IMR-90 (cell line): ENCODE results near the gene TRMT2A. TPM values are rescaled to one million over a fixed set of nuclear protein-coding genes. Genes with fewer than 3 reads are reported as not detected.

ENCODE experiments used
- ATAC-seq: fragments of 200-7000 bp; cut with Tn5 transposase; 2 replicates; pipeline ENCODE4 v1.9.1; 2020; ENCODE audit warnings: low read depth, mild to moderate bottlenecking, moderate library complexity
- BruUV-seq: library from RNA; stranded (reverse); fragments of 400-500 nt; replicated peaks from 2 replicates; lab custom pipeline; 2021; lab: Mats Ljungman, UMichigan
- CTCF ChIA-PET: fragments of 300-600 bp; formaldehyde crosslinking; extraction: SDS; loops from one replicate; lab custom pipeline; 2021; ENCODE audit warnings: antibody characterized with exemption; lab: Yijun Ruan, JAX
- POLR2A ChIA-PET: fragments of 300-600 bp; sonication (Branson Sonifier 250); formaldehyde crosslinking; loops from one replicate; lab custom pipeline; 2022; ENCODE audit warnings: antibody characterized with exemption; ENCODE audit not compliant: unreplicated experiment; lab: Charles Lee
- DNase-seq: peaks from one replicate; pipeline ENCODE4 v3.0.0; 2013
- H2AFZ ChIP-seq: replicated peaks from 2 replicates; pipeline ENCODE3; 2013; ENCODE audit warnings: low read length, mild to moderate bottlenecking; ENCODE audit not compliant: poor library complexity
- H2AK5ac ChIP-seq: 2 replicates; pipeline ENCODE4 v1.6.1; 2013; ENCODE audit warnings: low read depth, low read length, inconsistent platforms
- H2AK9ac ChIP-seq: replicated peaks from 2 replicates; pipeline ENCODE3; 2013; ENCODE audit warnings: mild to moderate bottlenecking, low read depth, low read length, moderate library complexity; ENCODE audit not compliant: poor library complexity
- H2BK120ac ChIP-seq: 2 replicates; pipeline ENCODE4 v1.6.1; 2013; ENCODE audit warnings: low read depth, low read length, inconsistent platforms
- H2BK15ac ChIP-seq: 3 replicates; pipeline ENCODE4 v1.6.1; 2013; ENCODE audit warnings: low read depth, low read length, inconsistent platforms
- H2BK20ac ChIP-seq: 2 replicates; pipeline ENCODE4 v1.6.1; 2013; ENCODE audit warnings: low read depth, mild to moderate bottlenecking, inconsistent platforms, low read length, moderate library complexity
- H2BK5ac ChIP-seq: 2 replicates; pipeline ENCODE4 v1.6.1; 2013; ENCODE audit warnings: mild to moderate bottlenecking, low read depth, low read length, inconsistent platforms; ENCODE audit not compliant: poor library complexity, severe bottlenecking
- H3K14ac ChIP-seq: replicated peaks from 2 replicates; pipeline ENCODE4 v1.6.1; 2013; ENCODE audit warnings: low read depth, low read length, inconsistent platforms
- H3K18ac ChIP-seq: 2 replicates; pipeline ENCODE4 v1.6.1; 2013; ENCODE audit warnings: low read depth, low read length, control low read depth
- H3K23ac ChIP-seq: 2 replicates; pipeline ENCODE4 v1.6.1; 2013; ENCODE audit warnings: low read depth, low read length, inconsistent platforms
- H3K27ac ChIP-seq: 2 replicates; pipeline ENCODE4 v1.5.1; 2013; ENCODE audit warnings: mild to moderate bottlenecking, control low read depth, low read length; ENCODE audit not compliant: insufficient read depth
- H3K27me3 ChIP-seq: 2 replicates; pipeline ENCODE4 v1.6.1; 2013; ENCODE audit warnings: low read length; ENCODE audit not compliant: control insufficient read depth, insufficient read depth
- H3K36me3 ChIP-seq: 2 replicates; pipeline ENCODE4 v1.6.1; 2013; ENCODE audit warnings: low read length, mixed read lengths; ENCODE audit not compliant: control insufficient read depth, insufficient read depth
- H3K4ac ChIP-seq: 2 replicates; pipeline ENCODE4 v1.6.1; 2013; ENCODE audit warnings: low read depth, low read length, inconsistent platforms
- H3K4me1 ChIP-seq: 2 replicates; pipeline ENCODE4 v1.6.1; 2013; ENCODE audit warnings: low read length, mixed read lengths; ENCODE audit not compliant: control insufficient read depth, insufficient read depth
- H3K4me2 ChIP-seq: 2 replicates; pipeline ENCODE4 v1.6.1; 2013; ENCODE audit warnings: low read depth, mild to moderate bottlenecking, control low read depth, low read length, moderate library complexity
- H3K4me3 ChIP-seq: 2 replicates; pipeline ENCODE4 v1.5.1; 2013; ENCODE audit warnings: low read depth, mild to moderate bottlenecking, control low read depth, low read length, moderate library complexity; ENCODE audit not compliant: insufficient read depth
- H3K56ac ChIP-seq: 2 replicates; pipeline ENCODE4 v1.6.1; 2013; ENCODE audit warnings: low read length, inconsistent platforms; ENCODE audit not compliant: insufficient read depth; ENCODE audit errors: extremely low read depth
- H3K79me1 ChIP-seq, 2 experiments: 2 replicates each; pipeline ENCODE4 v1.6.1; 2013; ENCODE audit warnings: low read length in 2 of 2, inconsistent platforms in 1 of 2, low read depth in 1 of 2
- H3K9ac ChIP-seq: 2 replicates; pipeline ENCODE4 v1.6.1; 2013; ENCODE audit warnings: low read depth, low read length, control low read depth
- H3K9me1 ChIP-seq: 2 replicates; pipeline ENCODE4 v1.6.1; 2013; ENCODE audit warnings: low read length, inconsistent platforms; ENCODE audit not compliant: insufficient read depth
- H3K9me3 ChIP-seq: 2 replicates; pipeline ENCODE4 v1.6.1; 2013; ENCODE audit warnings: low read length; ENCODE audit not compliant: control insufficient read depth, insufficient read depth
- H4K20me1 ChIP-seq: 2 replicates; pipeline ENCODE4 v1.6.1; 2013; ENCODE audit warnings: low read length, inconsistent platforms; ENCODE audit not compliant: insufficient read depth
- H4K5ac ChIP-seq: 2 replicates; pipeline ENCODE4 v1.6.1; 2013; ENCODE audit warnings: mild to moderate bottlenecking, low read depth, low read length, control low read depth
- H4K8ac ChIP-seq, 2 experiments: 2 replicates each; pipeline ENCODE4 v1.6.1; 2013; ENCODE audit warnings: low read depth in 2 of 2, low read length in 2 of 2, control low read depth in 1 of 2, inconsistent platforms in 1 of 2
- H4K91ac ChIP-seq: 2 replicates; pipeline ENCODE4 v1.6.1; 2013; ENCODE audit warnings: low read depth, low read length, inconsistent platforms; ENCODE audit not compliant: insufficient read depth
- BHLHE40 ChIP-seq: fragments of 150-350 bp; IDR thresholded peaks from 2 replicates; pipeline ENCODE4 v1.6.1; 2016; ENCODE audit warnings: mild to moderate bottlenecking, low read depth, low read length
- CEBPB ChIP-seq: IDR thresholded peaks from 2 replicates; pipeline ENCODE4 v1.6.1; 2012; ENCODE audit warnings: low read depth, low read length, improper control_type of control experiment
- CHD1 ChIP-seq: IDR thresholded peaks from 2 replicates; pipeline ENCODE4 v1.6.1; 2012; ENCODE audit warnings: low read depth, low read length, improper control_type of control experiment
- MAFK ChIP-seq: IDR thresholded peaks from 2 replicates; pipeline ENCODE4 v1.6.1; 2012; ENCODE audit warnings: low read depth, low read length, improper control_type of control experiment
- MAZ ChIP-seq: IDR thresholded peaks from 2 replicates; pipeline ENCODE4 v1.6.1; 2012; ENCODE audit warnings: low read depth, mild to moderate bottlenecking, low read length, improper control_type of control experiment, moderate library complexity, borderline replicate concordance
- MXI1 ChIP-seq: IDR thresholded peaks from 2 replicates; pipeline ENCODE4 v1.6.1; 2012; ENCODE audit warnings: low read depth, mild to moderate bottlenecking, low read length, moderate library complexity, borderline replicate concordance
- NFE2L2 ChIP-seq: fragments of 150-350 bp; IDR thresholded peaks from 2 replicates; pipeline ENCODE4 v1.6.1; 2016; ENCODE audit warnings: low read depth, mild to moderate bottlenecking, low read length
- POLR2A ChIP-seq: IDR thresholded peaks from 2 replicates; pipeline ENCODE4 v1.6.1; 2012; ENCODE audit warnings: mild to moderate bottlenecking, low read depth, low read length
- RAD21 ChIP-seq: IDR thresholded peaks from 2 replicates; pipeline ENCODE4 v1.6.1; 2012; ENCODE audit warnings: low read length, improper control_type of control experiment
- RCOR1 ChIP-seq: IDR thresholded peaks from 2 replicates; pipeline ENCODE4 v1.6.1; 2012; ENCODE audit warnings: mild to moderate bottlenecking, low read length, improper control_type of control experiment; ENCODE audit not compliant: insufficient replicate concordance
- RFX5 ChIP-seq: IDR thresholded peaks from 2 replicates; pipeline ENCODE4 v1.8.0; 2012; ENCODE audit warnings: low read depth, mild to moderate bottlenecking, low read length, moderate library complexity
- SMC3 ChIP-seq: fragments of 150-350 bp; IDR thresholded peaks from 2 replicates; pipeline ENCODE4 v1.6.1; 2016; ENCODE audit warnings: low read depth, mild to moderate bottlenecking, antibody characterized with exemption, low read length, moderate library complexity
- WGBS, 2 experiments: methylation state at CpG; one replicate each; pipeline versions ENCODE4 v1.1.5 to v1.1.7; 2013; ENCODE audit warnings: missing lambda C conversion rate in 2 of 2; ENCODE audit not compliant: insufficient read length in 1 of 2; ENCODE audit errors: extremely low coverage in 2 of 2; 5-methylcytosine and 5-hydroxymethylcytosine counted together
- dilution Hi-C: fragments of 300-500 bp; cut with HindIII; formaldehyde crosslinking; loops from one replicate; pipeline ENCODE4 v1.14.3; 2018; ENCODE audit warnings: low sequenced_read_pairs; ENCODE audit not compliant: unreplicated experiment
- in situ Hi-C: fragments of 300-500 bp; cut with MboI; formaldehyde crosslinking; loops from 3 replicates; pipeline ENCODE4 v1.14.3; 2019; ENCODE audit warnings: low sequenced_read_pairs, inconsistent platforms, mixed read lengths
- intact Hi-C: fragments of 100-400 bp; cut with micrococcal nuclease; formaldehyde crosslinking; loops from 2 replicates; pipeline ENCODE4 v1.10.0; 2022
- polyA plus RNA-seq, 3 experiments: library from polyadenylated mRNA; depleted of rRNA; stranded (reverse); fragments of >200 nt; gene quantifications; 2 replicates each; pipeline ENCODE4 v1.2.3, GENCODE V29; 2012; ENCODE audit warnings: low replicate concordance in 1 of 3
- total RNA-seq: library from RNA; depleted of rRNA; stranded (reverse); fragments of >200 nt; gene quantifications from 2 replicates; pipeline ENCODE4 v1.2.3, GENCODE V29; 2012
- TF ChIP-seq, protein P1 (sequence below): fragments of 150-350 bp; IDR thresholded peaks from 2 replicates; pipeline ENCODE4 v1.6.1; 2017; ENCODE audit warnings: mild to moderate bottlenecking, antibody characterized with exemption, low read length, low read depth
- TF ChIP-seq, protein P2 (sequence below): conservative IDR thresholded peaks from 2 replicates; pipeline ENCODE4 v1.5.1; 2012; ENCODE audit warnings: mild to moderate bottlenecking, low read depth, low read length, improper control_type of control experiment

The TRMT2A gene
- total and polyA plus RNA-seq, 2 of the 4 experiments (the other 2 are of a cell fraction): 22.0 to 39.1 TPM

DNA sequence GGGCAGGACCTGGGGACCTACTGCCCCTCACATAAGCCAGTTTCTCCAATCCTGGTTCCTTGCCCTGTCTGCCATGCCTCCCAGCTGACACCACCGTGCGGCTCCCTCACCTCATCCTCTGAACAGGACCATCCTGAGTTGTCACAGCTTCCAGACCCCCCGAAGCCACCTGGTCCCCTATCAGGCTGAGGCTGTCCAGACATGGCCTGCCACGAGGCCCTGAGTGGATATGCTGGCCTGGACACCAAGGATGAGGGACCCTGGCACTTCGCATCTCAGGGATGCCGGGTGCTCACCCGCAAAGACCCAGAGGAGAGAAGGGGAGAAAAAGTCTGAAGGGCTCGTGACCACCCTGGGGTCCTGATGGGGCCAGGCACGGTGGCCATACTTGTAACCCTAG is 49.7 kb upstream of the TRMT2A start:
- CTCF ChIA-PET: no interaction called here
- POLR2A ChIA-PET: no interaction called here
- H3K18ac ChIP-seq: no peak overlapping the region
- intact Hi-C loops: no loop called here
- no peaks in the 10 kb centered on the region for H3K9me3 ChIP-seq
- H3K4ac ChIP-seq: no peak overlapping the region
- H3K27ac ChIP-seq: no peak overlapping the region
- no peak overlapping the region for H4K8ac ChIP-seq
- dilution Hi-C loops: no loop called here
- H3K4me1 ChIP-seq: no peaks in the 10 kb centered on the region
- no peak overlapping the region for H3K56ac ChIP-seq
- WGBS, 2 experiments: 78% methylated on average over 4 of the region's 9 CpGs; no CpG with 5 or more reads in 1 of the 2 experiments
- no peak overlapping the region for H2AK5ac ChIP-seq
- in situ Hi-C loops: no loop called here
- peaks cover 19% of the 10 kb centered on the region; the same call in 1 of the 2 replicates for H3K27me3 ChIP-seq
- H3K23ac ChIP-seq: no peak overlapping the region
- H3K4me2 ChIP-seq: no peak overlapping the region
- no peaks in the 10 kb centered on the region for H3K9me1 ChIP-seq
- no peak overlapping the region for H2AK9ac ChIP-seq
- no peak overlapping the region for H2BK120ac ChIP-seq
- H4K91ac ChIP-seq: no peak overlapping the region
- no TSS peak for BruUV-seq
- no peak overlapping the region for H3K4me3 ChIP-seq
- H4K20me1 ChIP-seq: no peaks in the 10 kb centered on the region
- ATAC-seq: no peak
- no peaks in the 10 kb centered on the region for H3K79me1 ChIP-seq
- no peak overlapping the region for H2BK20ac ChIP-seq
- H3K9ac ChIP-seq: no peak overlapping the region
- H3K14ac ChIP-seq: no peak overlapping the region
- H2AFZ ChIP-seq: no peak overlapping the region
- H3K36me3 ChIP-seq: no peaks in the 10 kb centered on the region
- TF ChIP-seq SMC3 (no peak), BHLHE40 (no peak), MAFK (no peak), NFE2L2 (no peak), RAD21 (no peak), RCOR1 (no peak), POLR2A (no peak), MXI1 (no peak), MAZ (no peak), CEBPB (no peak), RFX5 (no peak), CHD1 (no peak)
- TF ChIP-seq, protein P1, sequence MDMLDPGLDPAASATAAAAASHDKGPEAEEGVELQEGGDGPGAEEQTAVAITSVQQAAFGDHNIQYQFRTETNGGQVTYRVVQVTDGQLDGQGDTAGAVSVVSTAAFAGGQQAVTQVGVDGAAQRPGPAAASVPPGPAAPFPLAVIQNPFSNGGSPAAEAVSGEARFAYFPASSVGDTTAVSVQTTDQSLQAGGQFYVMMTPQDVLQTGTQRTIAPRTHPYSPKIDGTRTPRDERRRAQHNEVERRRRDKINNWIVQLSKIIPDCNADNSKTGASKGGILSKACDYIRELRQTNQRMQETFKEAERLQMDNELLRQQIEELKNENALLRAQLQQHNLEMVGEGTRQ: no peak
- TF ChIP-seq, protein P2, sequence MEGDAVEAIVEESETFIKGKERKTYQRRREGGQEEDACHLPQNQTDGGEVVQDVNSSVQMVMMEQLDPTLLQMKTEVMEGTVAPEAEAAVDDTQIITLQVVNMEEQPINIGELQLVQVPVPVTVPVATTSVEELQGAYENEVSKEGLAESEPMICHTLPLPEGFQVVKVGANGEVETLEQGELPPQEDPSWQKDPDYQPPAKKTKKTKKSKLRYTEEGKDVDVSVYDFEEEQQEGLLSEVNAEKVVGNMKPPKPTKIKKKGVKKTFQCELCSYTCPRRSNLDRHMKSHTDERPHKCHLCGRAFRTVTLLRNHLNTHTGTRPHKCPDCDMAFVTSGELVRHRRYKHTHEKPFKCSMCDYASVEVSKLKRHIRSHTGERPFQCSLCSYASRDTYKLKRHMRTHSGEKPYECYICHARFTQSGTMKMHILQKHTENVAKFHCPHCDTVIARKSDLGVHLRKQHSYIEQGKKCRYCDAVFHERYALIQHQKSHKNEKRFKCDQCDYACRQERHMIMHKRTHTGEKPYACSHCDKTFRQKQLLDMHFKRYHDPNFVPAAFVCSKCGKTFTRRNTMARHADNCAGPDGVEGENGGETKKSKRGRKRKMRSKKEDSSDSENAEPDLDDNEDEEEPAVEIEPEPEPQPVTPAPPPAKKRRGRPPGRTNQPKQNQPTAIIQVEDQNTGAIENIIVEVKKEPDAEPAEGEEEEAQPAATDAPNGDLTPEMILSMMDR: no peak
- H2BK5ac ChIP-seq: no peak overlapping the region
- H2BK15ac ChIP-seq: no peak overlapping the region
- H4K5ac ChIP-seq: no peak overlapping the region
- no peak for DNase-seq
